ENCODE results near the gene LATS2.

Gene LATS2

DNA sequence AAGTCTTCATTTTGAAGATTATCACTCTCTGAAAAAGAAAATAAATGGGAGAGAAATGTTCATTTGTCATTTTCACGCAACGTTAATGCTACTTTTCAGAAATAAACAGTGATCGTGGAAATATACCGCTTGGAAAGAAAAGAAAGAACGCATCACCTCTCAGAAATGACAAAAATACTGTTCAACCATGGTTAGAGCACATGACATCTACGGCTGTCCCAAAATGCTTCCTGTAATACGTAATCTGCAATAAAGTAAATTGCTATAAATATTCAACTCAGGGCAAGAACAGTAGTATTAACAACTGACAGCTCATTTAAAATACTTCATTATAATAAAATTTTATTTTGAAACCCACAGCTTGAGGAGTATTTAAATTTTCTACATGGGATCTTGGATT, 15.2 kb downstream of the LATS2 start:
- no peak for DNase-seq

DNA sequence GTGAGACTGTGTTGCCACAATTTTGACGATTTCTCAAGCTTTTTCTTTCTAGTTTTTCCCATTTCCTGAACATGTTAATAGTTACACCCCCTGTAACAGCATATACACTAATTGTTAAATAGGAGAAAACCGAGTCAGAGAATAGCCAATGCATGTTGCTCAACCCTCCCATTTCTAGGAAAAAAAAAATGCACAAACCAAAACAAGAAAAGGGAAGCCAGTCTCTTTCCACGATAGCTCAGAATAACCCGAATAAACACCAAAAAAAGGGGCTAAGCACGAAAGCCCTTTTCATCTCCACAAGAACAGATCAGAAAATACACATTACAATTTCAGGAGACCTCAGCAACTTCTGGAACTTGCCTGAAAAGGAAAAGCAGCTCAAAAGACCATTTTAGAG, 16.3 kb downstream of the LATS2 start:
- DNase-seq, result no peak

DNA sequence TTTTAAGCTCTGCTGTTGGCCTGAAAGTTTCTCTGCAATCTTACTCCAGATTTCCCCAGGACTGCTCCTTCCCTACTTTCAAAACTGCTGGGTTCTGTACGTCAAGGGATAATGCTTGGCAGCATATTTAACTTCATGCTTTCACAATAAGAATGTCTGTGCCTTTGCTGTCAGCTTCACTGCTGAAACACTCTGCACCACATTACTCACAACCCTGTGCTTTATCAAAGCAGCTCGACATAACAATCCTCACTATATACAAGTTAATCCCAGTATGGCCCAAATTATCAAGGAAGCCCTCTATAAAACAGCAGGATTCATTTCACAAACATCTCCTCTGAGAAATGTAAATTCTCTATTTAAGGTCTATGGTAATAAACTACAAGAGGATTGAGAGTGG, 17.5 kb downstream of the LATS2 start:
- no peak for DNase-seq

DNA sequence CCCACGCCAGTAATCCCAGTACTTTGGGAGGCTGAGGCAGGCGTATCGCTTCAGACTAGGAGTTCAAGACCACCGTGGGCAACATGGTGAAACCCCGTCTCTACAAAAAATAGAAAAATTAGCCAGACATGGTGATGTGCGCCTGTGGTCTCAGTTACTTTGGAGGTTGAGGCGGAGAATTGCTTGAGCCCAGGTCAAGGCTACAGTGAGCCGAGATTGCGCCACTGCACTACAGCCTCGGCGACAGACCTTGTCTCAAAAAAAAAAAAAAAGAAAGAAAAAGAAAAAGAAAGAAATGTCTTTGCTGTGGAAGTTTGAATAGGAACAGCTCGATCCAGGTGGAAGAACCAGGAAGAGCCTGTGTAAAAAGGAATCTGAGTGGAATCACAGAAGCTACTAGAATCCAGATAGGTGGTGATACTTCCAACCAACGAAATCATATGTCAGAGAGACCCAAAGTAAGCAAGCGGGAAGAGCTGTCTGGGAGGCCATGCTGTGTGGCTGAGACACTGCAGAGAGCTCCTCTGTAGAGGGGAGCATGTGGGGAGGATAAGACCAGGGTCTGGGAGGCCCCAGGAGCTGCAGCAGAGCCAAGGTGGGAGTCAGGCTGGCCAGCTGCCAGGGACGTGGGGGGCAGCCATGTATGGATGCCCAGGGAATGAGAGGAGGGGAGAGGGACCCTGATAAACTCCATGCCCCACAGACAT, 21.1 kb downstream of the LATS2 start:
- no peak for DNase-seq

DNA sequence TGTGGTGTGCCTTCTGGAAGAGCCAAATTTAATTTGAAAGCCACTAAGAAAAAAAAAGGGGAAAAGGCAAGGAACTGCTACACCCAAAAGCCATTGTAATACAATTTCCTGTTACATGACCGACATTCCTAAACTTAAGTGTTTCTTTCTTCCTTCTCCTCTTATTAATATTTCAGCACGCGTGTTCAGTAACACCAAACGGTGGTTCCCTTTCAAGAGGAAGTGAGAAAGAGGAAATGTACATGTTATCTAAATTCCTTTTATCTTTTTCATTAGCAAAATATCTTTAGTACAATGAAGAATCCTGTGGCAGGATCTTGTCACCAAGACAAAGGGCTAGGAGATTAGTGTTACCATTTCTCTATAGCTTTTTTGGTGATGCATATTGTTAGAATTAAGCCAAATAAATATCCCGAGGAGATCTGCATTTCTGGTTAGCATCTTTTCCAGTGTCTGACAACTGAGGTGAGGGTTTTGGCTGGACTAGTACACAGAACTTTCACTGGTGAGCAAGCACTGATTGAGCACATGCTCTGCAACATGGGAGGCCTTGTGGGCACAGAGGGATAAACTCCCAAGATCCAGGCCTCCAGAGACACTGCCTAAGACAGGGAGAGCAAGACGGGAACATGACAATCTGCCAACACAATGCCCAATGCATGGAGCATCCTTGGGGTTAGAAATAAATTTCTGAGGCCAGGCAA, 22.1 kb downstream of the LATS2 start:
- DNase-seq, result no peak

DNA sequence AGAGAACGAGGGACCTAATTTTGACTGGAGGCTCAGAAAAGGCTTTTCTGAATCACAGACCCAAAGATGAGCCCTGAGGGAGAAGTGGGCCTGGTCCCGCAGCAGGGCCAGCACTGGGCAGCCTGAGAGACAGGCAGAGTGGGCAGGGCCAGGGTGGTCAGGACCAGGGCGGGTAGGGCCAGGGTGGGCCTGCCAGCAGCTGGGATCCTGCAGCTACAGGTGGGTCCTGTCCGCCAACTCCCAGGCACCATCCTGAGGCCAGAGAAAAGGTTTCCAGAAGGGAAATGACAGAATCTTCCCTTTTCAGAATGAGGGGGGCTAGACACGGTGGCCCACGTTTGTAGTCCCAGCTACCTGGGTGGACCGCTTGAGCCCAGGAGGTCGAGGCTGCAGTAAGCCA, 23.7 kb downstream of the LATS2 start:
- no peak for DNase-seq

DNA sequence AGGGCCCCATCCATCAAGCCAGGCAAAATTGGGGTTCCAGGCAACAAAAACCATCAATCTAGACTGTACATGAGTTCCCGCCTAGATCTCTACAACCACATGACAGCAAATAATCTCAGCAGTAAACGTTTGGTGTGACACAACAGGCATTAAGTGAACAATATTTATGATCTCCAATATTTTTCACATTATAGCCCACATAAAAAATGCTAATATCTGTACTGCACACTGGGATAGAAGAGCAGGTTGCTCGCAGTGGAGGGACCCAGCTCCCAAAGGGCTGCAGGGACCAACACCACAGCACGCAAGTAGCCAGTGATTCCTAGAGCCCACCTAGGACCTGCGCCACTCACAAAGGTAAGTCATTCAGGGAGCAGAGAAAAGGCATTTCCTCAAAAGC, 25.9 kb downstream of the LATS2 start:
- no peak for DNase-seq

DNA sequence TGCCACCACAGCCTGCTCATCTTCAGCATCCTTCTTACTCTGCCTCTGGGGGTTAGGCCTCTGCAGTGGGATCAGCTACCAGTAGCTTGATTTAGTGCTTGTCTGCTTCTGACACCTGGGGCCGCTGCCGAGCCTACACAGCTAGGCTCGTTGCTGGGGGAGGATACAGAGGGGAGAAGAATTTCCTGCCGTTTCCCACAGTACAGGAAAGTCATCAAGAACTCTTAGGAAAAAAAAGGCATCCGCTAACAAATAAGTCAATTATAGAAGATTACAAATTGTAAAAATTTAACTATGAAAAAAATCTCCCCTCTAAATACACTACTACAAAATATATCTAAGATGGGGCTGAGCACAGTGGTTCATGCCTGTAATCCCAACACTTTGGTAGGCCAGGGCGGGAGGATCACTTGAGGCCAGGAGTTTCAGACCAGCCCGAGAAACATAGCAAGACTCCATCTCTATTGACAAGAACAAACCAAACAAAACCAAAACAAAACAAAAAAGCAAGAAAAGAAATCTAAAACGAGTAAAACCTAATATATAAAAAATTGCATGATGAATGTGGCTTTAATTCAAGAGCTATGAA, 26.7 kb downstream of the LATS2 start:
- DNase-seq, result no peak

DNA sequence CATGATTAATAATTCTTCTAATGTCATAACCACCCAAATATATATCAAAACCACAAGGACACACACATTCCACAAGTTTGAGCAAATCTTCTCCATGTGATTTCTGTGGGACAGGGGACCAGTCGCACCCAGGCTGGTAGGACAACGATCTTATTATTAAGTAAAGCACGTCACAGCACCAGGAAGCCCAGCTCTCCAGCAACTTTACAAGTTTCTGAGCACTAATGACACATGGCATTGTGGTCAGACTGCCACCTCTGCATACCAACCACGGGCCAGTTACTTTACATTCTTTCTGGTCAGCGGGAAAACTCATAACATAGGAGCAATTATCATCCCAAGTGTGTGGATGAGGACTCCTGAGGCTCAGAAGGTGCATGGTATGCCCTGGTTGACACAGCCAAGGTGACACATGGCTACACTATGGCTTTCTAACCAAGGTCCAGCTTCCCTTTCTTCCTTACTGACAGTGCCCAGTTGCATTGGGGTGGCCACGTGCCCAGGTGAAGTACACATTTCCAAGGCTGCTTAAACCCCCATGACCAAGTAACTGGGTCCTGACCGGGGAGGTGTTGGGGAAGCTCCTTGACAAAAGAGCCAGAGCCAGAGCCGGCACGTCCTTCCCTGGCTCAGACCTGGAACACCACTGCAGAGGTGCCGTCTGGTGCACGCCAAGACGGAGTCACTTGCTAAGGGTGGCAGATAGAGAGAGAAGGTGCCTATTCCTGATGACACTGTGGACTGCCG, 27.4 kb downstream of the LATS2 start:
- DNase-seq, result no peak

DNA sequence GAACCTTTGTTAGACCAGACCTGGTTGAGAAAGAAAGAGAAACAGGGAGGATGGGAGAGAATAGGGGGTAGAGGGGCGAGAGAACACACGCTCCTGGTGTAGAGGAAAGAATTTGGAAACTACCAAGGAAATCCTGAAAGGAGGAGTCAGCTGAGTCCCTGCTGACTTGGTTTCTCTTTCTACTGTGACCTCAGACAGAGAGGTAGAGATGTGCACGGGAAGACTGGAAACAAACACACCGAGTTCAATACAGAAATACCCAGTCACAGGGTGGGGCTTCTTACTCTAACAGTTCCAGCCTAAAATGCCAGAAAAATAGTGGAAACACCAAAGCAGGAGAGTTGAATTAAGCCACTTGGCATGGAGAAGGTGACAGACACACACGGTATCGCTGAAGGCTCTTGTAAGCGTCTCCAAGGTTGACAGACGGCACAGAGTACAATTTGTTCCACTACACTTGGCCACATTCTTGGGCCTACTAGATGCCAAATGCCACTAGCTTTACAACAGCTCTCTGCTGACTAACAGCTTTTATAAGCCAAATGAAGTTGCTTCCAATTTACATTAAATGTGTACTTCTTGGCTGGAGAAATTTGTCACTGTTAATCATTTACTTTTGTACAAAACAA, 28.1 kb downstream of the LATS2 start:
- DNase-seq, result no peak

DNA sequence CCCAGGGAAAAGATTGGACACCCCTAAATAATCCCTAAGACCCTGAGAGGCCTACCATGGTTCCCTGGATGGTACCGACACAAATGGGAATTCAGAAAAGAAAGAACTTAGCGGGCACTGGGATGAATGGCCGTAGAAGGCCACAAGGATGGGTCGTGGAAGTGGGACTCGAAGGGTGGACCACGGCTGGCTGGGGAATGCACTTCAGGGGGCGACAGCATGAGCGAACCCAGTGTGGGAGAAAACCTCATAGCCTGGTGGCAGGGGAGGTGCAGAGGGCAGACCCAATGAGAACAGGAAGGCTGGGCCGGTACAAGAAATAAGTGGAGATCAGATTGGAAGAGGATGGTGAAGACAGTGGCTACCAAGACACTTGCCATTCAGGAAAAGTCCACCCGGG, 28.7 kb downstream of the LATS2 start:
- DNase-seq, result no peak

DNA sequence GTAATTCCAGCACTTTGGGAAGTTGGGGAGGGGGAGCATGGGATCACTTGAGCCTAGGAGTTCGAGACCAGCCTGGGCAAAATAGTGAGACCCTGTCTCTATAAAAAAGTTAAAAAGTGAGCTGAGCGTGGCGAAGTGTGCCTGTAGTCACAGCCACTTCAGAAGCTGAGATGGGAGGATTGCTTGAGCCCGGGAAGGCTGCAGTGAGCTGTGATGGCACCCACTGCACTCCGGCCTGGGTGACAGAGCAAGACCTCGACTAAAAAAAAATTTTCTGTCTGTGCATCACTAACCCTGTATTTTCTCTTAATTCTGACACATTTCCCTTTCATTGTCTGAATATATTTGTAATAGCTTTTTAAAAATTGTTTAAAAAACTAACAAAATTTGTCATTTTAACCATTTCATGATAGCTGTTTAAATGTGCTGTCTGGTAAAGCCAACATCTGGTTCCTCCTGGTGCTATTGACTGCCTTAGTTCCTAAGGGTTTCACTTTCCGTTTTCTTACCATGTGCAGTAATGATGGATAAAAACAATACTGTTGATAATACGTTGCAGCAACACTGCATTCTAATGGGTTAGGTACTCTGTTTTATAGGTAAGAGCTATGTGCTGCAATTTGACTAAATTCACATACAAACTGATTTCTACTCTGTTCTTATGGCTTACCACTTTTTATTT, 29.7 kb downstream of the LATS2 start:
- no peak for DNase-seq

DNA sequence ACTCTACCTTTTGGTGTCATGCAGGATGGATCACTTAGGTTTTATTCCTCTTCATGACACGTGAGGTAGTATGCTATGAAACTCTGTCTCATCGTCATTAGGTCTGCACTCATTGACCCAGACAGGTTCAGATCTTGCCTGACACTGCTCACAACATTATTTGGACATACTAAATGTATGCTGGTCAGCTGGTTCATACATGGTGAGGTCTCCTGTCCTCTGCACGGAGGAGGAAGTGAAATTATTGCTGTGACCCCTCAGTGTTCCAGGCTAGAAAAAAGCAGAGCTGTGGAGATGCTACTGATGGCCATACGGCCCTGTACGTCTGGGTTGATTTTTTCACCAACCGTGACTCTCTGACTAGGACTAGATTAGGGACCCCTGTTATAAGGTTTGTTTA, 35.8 kb downstream of the LATS2 start:
- DNase-seq, result no peak

DNA sequence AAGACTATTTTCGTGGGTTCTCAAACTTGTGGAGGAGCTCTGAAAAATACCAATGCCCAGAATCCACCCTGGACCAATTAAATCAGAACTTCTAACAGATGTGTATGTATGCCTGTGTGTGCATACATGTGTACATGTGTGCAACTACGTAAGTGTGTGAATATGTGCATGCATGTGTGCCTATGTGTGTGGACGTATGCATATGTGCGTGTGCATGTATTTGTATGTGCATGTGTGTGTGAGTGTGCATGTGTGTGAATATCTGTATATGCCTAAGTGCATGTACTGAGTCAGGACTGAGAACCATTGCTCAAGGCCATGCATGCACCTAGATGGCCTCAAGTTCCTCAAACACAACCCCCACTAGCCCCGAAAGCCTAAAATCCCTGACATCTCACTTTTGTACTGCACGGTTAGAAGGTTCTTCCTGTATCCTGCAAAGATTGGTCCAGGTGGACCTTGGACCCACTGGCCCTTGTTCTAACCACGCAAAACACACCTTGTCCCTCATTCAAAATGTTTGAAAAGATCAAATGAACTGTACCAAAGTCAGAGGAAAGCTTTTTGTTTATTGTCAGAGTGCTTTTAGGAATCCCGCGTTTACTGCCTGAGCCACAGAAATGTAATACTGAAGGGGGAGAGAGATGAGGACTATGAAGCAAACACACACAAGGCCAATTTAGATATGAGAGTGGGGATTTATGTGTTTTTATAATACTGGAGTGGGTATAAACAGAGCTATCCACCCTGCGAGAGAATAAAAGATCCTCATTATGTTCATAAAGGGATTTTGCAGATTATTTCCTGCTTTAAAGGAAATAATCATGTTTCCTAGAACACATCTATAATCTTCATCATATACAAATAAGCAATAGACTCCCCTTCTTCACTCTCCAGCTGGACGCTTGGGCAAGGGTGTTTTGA, 39.1 kb downstream of the LATS2 start:
- no peak for DNase-seq

DNA sequence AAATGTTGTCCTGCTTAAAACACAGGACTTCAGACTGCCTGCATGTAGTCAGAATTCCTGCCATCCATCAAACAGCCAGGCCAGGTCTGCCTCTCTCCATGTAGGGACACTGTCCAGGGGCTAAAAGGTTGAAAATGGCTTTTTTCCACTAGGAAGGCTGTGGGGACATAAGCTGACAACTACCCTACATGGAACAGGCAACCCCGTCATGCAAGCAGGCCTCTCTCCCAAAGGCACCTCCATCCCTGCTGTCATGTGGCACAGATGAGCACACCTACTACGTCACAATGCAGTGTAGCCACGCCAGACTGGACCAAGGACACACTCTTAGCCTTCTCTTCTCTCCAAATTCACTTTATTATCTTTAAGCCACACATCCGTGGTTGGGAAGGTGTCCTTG, 40.8 kb downstream of the LATS2 start:
- no peak for DNase-seq

DNA sequence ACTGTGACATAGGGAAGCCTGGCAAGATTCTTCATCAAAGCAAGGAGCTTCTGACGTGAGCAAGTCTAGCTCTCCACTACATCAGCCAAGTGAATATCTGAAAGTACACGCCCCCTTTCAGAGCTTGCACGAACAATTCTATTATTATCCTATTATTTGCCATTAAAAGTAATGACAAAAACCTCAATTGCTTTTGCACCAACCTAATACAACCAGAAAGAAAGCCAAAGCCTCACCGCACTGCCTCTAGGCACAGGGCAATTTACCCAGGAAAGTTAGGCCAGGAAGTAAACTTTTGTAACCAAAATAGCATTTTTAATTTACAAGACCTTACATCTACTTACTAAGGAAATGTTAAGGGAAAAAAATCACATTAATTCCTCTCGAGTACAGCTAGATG, 41.2 kb downstream of the LATS2 start:
- no peak for DNase-seq

DNA sequence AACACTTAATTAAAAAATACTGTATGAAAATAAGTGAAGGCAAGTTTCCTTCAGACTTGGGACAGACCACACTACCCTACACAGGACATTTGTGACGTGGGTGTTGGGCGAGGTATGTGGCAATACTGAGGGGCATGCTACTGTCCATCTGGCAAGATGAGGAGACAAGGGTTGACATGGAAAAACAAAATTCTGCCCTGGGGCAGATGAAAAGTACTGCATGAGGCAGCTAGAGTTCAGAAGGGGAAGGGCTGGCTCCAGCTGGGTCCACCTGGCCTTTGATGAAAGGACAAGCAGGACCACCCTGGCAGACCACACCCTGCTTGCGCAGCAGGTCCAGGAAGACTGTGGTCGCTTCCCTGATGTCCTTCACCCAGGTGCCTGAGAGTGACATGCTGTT, 43.2 kb downstream of the LATS2 start:
- no peak for DNase-seq

DNA sequence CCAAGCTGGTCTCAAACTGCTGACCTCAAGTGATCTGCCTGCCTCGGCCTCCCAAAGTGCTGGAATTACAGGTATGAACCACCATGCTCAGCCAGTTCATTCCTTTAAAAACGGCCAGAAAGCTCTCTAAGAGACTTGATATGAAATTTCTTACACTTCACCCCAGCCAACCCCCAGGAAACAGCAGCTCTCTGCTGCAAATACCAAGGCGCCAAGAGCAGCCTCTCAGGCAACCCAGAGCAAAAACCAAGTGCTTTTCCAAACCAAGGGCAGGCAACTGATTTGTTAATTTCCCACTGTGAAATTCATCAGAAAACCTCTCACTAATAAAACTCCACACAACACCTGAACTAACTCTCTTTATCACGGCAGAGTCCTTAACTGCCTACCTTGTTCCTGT, 44.9 kb downstream of the LATS2 start:
- DNase-seq, result no peak

DNA sequence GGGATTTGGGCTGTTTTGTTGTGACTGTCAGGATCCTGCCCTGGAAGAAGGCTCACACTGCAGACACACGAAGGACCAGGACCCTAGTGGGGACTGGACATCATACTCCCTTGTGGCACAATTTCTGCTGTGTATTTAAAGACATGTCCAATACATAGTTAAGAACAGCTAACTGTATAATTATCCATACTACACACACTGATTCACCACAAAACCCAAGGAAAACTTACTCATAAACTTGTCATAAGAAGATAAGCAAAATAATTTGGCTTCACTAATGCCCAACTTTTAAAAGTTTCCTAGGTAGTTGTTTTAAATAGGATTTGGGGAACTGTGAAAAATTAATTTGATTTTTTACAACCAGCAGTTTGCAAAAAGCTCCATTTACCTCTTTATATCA, 46.1 kb downstream of the LATS2 start:
- no peak for DNase-seq

DNA sequence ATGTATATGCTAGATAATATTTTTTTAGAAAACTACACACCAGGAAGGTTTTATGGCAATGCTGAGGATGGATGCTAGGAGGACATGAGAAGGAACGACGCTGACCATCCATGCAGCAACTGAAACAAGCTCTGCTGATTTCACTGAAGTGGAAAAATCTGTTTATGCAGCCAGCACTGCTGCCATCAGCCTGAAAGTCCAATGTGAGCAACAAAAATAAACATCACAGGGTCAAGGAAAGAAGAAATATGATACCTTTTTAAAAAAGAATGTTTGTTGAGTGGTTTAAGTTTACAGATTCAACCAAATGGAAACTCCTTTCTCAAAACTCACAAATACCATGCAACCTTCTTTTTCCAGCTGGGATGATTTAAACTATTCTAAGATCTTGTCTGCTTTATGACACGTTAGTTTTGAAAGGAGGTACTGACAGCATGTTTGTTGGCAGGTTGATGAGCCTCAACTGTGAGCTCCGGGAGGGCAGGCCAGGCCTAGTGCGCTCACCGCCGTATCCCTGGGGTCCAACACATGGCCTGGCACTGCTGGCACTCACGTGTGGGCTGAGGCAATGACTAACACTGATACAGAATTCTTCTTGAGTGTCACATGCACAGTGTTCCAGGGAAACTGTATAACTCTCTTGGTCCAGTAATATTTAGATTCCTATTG, 46.8 kb downstream of the LATS2 start:
- DNase-seq, result no peak

DNA sequence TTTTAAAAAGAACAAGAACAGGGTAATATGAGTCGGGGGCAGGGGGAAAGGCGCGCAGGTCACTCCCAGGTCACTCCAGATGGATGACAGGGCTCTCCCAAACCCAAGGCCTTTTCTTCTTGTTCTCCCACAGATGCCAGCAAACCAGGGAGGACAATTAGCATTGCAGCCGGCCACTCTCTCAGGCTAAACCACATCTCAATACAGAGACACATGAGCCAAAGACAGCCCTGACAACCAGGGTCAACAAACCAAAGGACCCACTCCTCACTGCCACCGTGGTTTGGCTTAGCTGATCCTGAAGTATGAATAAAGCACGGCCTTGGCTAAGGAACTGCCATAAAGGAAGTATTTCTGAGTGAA, 47.3 kb downstream of the LATS2 start:
- no peak for DNase-seq
